ENCODE measurements around the gene DGKD.

DGKD gene

DNA sequence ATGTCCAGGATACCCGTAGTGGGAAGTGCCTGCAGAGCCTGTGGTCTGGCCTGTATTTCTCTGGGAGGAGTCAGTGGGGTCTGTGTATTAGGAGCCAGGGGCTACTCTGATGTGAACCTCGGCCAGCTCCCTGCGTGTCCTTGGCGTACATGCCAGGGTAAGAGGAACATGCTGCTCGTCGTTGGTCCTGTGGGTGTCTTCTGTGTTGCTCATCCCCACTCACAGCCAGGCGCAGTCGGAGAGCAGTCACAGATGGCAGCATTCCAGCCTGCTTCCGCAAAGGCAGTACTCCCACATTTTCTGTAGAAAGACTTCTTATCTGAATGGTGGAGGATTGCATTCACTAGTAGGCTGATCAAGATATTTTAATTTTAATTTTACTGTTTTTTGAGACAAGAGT, 84.9 kb downstream of the DGKD start:
- TF ChIP-seq, protein P1, sequence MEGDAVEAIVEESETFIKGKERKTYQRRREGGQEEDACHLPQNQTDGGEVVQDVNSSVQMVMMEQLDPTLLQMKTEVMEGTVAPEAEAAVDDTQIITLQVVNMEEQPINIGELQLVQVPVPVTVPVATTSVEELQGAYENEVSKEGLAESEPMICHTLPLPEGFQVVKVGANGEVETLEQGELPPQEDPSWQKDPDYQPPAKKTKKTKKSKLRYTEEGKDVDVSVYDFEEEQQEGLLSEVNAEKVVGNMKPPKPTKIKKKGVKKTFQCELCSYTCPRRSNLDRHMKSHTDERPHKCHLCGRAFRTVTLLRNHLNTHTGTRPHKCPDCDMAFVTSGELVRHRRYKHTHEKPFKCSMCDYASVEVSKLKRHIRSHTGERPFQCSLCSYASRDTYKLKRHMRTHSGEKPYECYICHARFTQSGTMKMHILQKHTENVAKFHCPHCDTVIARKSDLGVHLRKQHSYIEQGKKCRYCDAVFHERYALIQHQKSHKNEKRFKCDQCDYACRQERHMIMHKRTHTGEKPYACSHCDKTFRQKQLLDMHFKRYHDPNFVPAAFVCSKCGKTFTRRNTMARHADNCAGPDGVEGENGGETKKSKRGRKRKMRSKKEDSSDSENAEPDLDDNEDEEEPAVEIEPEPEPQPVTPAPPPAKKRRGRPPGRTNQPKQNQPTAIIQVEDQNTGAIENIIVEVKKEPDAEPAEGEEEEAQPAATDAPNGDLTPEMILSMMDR (IDR thresholded peaks at IDR 0.05): no peak

DNA sequence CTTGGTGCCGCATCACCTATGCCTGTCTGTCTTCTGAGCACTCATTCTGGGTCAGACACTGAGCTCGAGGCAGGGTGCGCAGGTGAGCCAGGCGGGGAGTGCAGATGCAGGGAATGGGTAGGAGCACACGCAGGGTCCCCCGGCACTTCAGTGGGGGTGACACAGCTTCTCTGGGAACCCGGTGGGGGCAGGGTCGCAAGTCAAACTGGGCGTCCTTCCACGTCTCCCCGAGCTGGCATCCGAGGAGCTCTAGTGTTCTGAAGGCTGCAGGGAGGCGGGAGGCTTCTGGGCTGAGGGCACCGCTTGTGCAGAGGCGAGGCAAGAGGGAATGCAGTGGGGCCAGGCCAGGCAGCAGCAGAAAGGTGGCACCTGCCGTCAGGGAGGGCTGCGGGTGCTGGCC, 86.0 kb downstream of the DGKD start:
- TF ChIP-seq, protein P1 (IDR thresholded peaks at IDR 0.05): no peak

DNA sequence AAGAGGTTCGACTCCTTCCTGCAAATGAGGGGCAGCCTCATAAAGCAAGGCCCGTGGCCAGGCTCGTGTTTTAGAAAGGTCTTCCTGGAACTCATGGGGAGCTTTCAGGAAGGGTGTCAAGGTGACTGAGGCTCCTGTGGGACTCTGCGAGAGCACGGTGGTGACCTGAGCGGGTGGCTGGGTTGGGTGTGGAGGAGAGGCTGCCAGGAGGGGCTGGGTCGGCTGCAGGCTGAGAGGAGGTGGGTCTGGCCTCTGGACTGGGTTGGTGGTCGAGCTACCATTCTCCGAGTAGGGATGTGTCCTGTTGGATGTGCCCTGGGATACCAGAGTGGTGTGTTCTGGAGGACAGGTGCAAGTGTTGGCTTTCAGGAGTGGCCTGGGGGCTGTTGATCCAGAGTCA, 86.4 kb downstream of the DGKD start:
- TF ChIP-seq, protein P1 (IDR thresholded peaks at IDR 0.05): no peak

DNA sequence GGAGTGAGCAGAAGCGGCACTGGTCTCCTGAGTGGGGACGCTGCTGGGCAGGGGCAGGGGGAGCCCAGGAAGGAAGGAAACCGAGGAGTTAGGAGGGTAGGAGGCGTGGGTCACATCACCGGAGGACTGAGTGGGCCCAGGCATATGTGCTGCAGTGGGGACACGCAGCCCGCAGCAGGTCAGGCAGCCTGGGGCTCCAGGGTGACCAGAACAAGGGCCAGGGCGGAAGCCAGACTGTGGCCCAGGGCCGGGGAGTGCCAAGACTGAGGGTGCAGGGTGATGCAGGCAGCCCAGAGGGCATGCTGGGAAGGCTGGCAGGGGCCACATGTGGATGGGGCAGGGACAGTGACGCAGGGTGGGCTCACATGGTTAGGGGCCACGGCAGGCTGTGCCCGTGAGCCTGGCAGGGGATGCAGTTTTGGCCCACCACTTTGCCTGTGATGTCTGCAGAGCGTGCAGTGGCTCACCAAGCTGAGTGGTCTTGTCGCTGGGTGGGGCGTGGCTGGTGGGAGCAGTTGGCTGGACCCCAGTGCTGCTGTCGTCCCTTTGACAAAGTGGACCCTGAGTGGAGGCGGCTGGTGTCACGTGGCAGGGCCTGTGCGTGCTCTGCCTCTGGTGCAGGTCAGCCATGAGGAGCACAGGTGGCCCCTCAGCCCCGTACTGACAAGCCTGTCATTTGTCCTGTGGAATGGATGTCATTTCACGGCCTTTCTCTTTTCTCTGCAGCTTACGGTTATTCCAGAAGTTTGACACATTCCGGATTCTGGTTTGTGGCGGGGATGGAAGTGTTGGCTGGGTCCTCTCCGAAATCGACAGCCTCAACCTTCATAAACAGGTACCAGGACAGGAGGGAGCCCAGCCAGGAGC, 87.1 kb downstream of the DGKD start:
- TF ChIP-seq, protein P1 (IDR thresholded peaks at IDR 0.05): no peak

DNA sequence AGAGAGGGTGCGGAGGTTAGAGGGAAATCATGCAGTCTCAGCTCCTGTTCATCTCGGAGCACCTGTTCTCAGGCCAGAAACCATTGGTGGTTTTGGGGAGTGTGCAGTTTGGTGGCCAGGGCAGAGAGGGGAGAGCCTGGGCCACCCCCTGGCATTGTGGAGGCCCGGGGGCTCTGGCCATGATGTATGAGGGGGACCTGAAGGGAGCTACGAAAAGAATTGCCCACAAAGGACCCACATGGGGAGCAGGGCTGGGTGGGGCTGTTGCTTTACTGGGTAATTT, 87.7 kb downstream of the DGKD start:
- TF ChIP-seq, protein P1 (IDR thresholded peaks at IDR 0.05): no peak

DNA sequence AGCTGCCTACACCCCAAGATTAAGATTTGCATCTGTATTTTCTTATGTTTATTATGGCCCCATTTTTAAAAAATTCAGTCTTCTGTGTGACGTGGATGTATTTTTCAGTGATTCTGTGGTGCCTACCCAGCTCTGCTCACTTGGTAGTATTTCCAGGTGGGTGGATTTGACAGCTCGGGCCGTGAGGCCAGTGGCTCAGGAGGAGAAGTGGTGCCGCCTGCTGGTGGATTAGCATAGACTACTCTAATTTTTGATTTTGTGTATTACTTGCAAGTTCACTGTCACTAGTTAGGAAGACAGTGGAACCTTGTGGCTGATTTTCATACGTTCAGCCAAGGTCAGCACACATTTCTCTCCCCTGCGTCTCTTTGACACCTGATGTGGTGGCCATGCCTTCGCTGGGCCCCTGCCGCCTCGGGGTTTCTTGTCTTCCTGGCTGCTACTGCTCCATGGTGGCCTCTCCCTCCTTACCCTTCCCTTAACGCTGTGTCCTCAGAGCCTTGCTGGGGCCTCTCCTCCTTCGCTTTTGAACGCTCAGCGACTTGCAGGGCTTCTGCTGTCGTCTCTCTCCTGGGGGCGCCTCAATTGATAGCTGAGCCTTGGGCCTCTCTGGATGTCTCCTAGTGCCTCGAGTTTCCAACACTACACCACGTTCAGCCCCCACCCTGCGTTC, 89.4 kb downstream of the DGKD start:
- TF ChIP-seq, protein P1 (IDR thresholded peaks at IDR 0.05): peak; percentile 73

DNA sequence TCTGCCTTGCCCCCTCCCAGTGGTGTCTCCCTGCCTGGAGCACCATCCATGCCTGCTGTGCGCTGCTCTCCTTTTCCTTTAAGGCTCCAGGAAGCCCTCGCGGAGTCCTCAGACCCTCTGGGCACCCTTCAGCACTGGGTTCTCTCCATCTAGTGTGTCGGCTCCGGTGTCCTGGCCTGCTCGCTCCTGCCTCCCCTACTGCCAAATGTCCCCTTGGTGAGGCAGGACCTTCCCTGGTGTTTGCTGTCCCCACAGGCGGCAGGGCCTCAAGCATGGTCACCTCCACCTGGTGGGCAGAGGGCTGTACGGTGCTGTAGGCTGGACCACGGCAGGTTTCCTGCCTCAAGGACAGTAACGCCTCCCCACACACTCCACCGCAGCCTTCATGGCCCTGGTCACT, 90.2 kb downstream of the DGKD start:
- TF ChIP-seq, protein P1 (IDR thresholded peaks at IDR 0.05): no peak

Data from LNCAP (cell line).